Activated naive CD8-positive, alpha-beta T cell treated with anti-CD3 and anti-CD28 coated beads for 36 hours (primary cell): ENCODE results near the gene KCNT2. TPM values are rescaled to one million over a fixed set of nuclear protein-coding genes. Genes with fewer than 3 reads are reported as not detected.

Experiments
- DNase-seq: peaks from one replicate; pipeline ENCODE4 v3.0.0; 2021
- H3K27ac Mint-ChIP-seq: one replicate; pipeline ENCODE4 v1.8.0; 2022; ENCODE audit warnings: mild to moderate bottlenecking, moderate library complexity, mixed read lengths
- H3K27me3 Mint-ChIP-seq: one replicate; pipeline ENCODE4 v1.8.0; 2022; ENCODE audit warnings: mild to moderate bottlenecking, mixed read lengths
- H3K36me3 Mint-ChIP-seq: one replicate; pipeline ENCODE4 v1.8.0; 2021; ENCODE audit warnings: mild to moderate bottlenecking, mixed read lengths
- H3K4me1 Mint-ChIP-seq: one replicate; pipeline ENCODE4 v1.8.0; 2021; ENCODE audit warnings: mixed read lengths
- H3K4me3 Mint-ChIP-seq: one replicate; pipeline ENCODE4 v1.8.0; 2022; ENCODE audit warnings: mild to moderate bottlenecking, moderate library complexity, mixed read lengths
- H3K9me3 Mint-ChIP-seq: one replicate; pipeline ENCODE4 v1.8.0; 2022; ENCODE audit warnings: mixed read lengths
- total RNA-seq, 2 experiments: library from RNA; stranded (reverse); gene quantifications; one replicate each; pipeline ENCODE4 v1.2.3, GENCODE V29; 2021

Gene KCNT2
- total RNA-seq, 2 experiments from 2014 or later: not detected

- DNase-seq: no peak
- Mint-ChIP-seq H3K27ac (no peak overlapping the region), H3K36me3 (no peaks in the 10 kb centered on the region), H3K27me3 (peaks cover 43% of the 10 kb centered on the region), H3K4me1 (peaks cover 3% of the 10 kb centered on the region), H3K9me3 (no peaks in the 10 kb centered on the region), H3K4me3 (no peak overlapping the region)
Measured at GRCh38 chr1:196611873-196612272, 3.6 kb upstream of the KCNT2 start.

- peaks cover 48% of the 10 kb centered on the region for H3K27me3 Mint-ChIP-seq
- no peaks in the 10 kb centered on the region for H3K9me3 Mint-ChIP-seq
- H3K27ac Mint-ChIP-seq: no peak overlapping the region
- no peaks in the 10 kb centered on the region for H3K36me3 Mint-ChIP-seq
- no peak for DNase-seq
- no peak overlapping the region for H3K4me3 Mint-ChIP-seq
- H3K4me1 Mint-ChIP-seq: peaks cover 3% of the 10 kb centered on the region
Measured at GRCh38 chr1:196609370-196609737, 1.1 kb upstream of the KCNT2 start.

- no peaks in the 10 kb centered on the region for H3K9me3 Mint-ChIP-seq
- DNase-seq: no peak
- peaks cover 3% of the 10 kb centered on the region for H3K4me1 Mint-ChIP-seq
- no peak overlapping the region for H3K4me3 Mint-ChIP-seq
- peaks cover 47% of the 10 kb centered on the region for H3K27me3 Mint-ChIP-seq
- no peaks in the 10 kb centered on the region for H3K36me3 Mint-ChIP-seq
- H3K27ac Mint-ChIP-seq: no peak overlapping the region
Measured at GRCh38 chr1:196607981-196608380, 259 bp downstream of the KCNT2 start.

GRCh38 chr1:196603651-196604050 is 4.6 kb downstream of the KCNT2 start:
- Mint-ChIP-seq H3K27ac (no peak overlapping the region), H3K9me3 (no peaks in the 10 kb centered on the region), H3K36me3 (no peaks in the 10 kb centered on the region), H3K4me3 (no peak overlapping the region), H3K27me3 (peaks cover 21% of the 10 kb centered on the region), H3K4me1 (peaks cover 3% of the 10 kb centered on the region)
- no peak for DNase-seq

- H3K4me1 Mint-ChIP-seq: no peaks in the 10 kb centered on the region
- no peak for DNase-seq
- no peaks in the 10 kb centered on the region for H3K27me3 Mint-ChIP-seq
- H3K4me3 Mint-ChIP-seq: no peak overlapping the region
- no peaks in the 10 kb centered on the region for H3K9me3 Mint-ChIP-seq
- H3K27ac Mint-ChIP-seq: no peak overlapping the region
- no peaks in the 10 kb centered on the region for H3K36me3 Mint-ChIP-seq
Measured at GRCh38 chr1:196598942-196599748, 9.1 kb downstream of the KCNT2 start.

GRCh38 chr1:196594700-196595099 is 13.5 kb downstream of the KCNT2 start:
- H3K27me3 Mint-ChIP-seq: no peaks in the 10 kb centered on the region
- no peak overlapping the region for H3K27ac Mint-ChIP-seq
- H3K4me1 Mint-ChIP-seq: no peaks in the 10 kb centered on the region
- H3K9me3 Mint-ChIP-seq: peaks cover 1% of the 10 kb centered on the region
- no peak overlapping the region for H3K4me3 Mint-ChIP-seq
- DNase-seq: no peak
- no peaks in the 10 kb centered on the region for H3K36me3 Mint-ChIP-seq

- Mint-ChIP-seq H3K27me3 (no peaks in the 10 kb centered on the region), H3K9me3 (peaks cover 1% of the 10 kb centered on the region), H3K36me3 (no peaks in the 10 kb centered on the region), H3K4me1 (no peaks in the 10 kb centered on the region), H3K4me3 (no peak overlapping the region), H3K27ac (no peak overlapping the region)
- DNase-seq: no peak
Measured at GRCh38 chr1:196593955-196594354, 14.3 kb downstream of the KCNT2 start.

- no peaks in the 10 kb centered on the region for H3K36me3 Mint-ChIP-seq
- no peak for DNase-seq
- no peak overlapping the region for H3K4me3 Mint-ChIP-seq
- no peaks in the 10 kb centered on the region for H3K27me3 Mint-ChIP-seq
- H3K4me1 Mint-ChIP-seq: no peaks in the 10 kb centered on the region
- peaks cover 1% of the 10 kb centered on the region for H3K9me3 Mint-ChIP-seq
- H3K27ac Mint-ChIP-seq: no peak overlapping the region
Measured at GRCh38 chr1:196590959-196591358, 17.3 kb downstream of the KCNT2 start.

- no peaks in the 10 kb centered on the region for H3K4me1 Mint-ChIP-seq
- no peak overlapping the region for H3K4me3 Mint-ChIP-seq
- H3K27ac Mint-ChIP-seq: no peak overlapping the region
- H3K27me3 Mint-ChIP-seq: no peaks in the 10 kb centered on the region
- no peaks in the 10 kb centered on the region for H3K36me3 Mint-ChIP-seq
- DNase-seq: no peak
- peaks cover 1% of the 10 kb centered on the region for H3K9me3 Mint-ChIP-seq
Measured at GRCh38 chr1:196590012-196590708, 18.1 kb downstream of the KCNT2 start.

GRCh38 chr1:196584696-196585095 is 23.5 kb downstream of the KCNT2 start:
- Mint-ChIP-seq H3K4me1 (no peaks in the 10 kb centered on the region), H3K36me3 (no peaks in the 10 kb centered on the region), H3K4me3 (no peak overlapping the region), H3K27me3 (no peaks in the 10 kb centered on the region), H3K27ac (no peak overlapping the region), H3K9me3 (no peaks in the 10 kb centered on the region)
- no peak for DNase-seq

- peaks cover 2% of the 10 kb centered on the region for H3K9me3 Mint-ChIP-seq
- H3K4me1 Mint-ChIP-seq: no peaks in the 10 kb centered on the region
Measured at GRCh38 chr1:196577386-196577785, 30.9 kb downstream of the KCNT2 start.

GRCh38 chr1:196573226-196573625 is 35.0 kb downstream of the KCNT2 start:
- no peak for DNase-seq
- no peaks in the 10 kb centered on the region for H3K27me3 Mint-ChIP-seq
- no peak overlapping the region for H3K27ac Mint-ChIP-seq
- H3K36me3 Mint-ChIP-seq: no peaks in the 10 kb centered on the region
- no peaks in the 10 kb centered on the region for H3K4me1 Mint-ChIP-seq
- H3K4me3 Mint-ChIP-seq: no peak overlapping the region
- H3K9me3 Mint-ChIP-seq: peaks cover 2% of the 10 kb centered on the region

More at GRCh38 chr1:196577386-196577785, 30.9 kb downstream of the KCNT2 start:
- Mint-ChIP-seq H3K27ac (no peak overlapping the region), H3K4me3 (no peak overlapping the region), H3K27me3 (no peaks in the 10 kb centered on the region), H3K36me3 (no peaks in the 10 kb centered on the region)
- no peak for DNase-seq

GRCh38 chr1:196567238-196567637 is 41.0 kb downstream of the KCNT2 start:
- H3K27me3 Mint-ChIP-seq: no peaks in the 10 kb centered on the region
- H3K9me3 Mint-ChIP-seq: peaks cover 5% of the 10 kb centered on the region

GRCh38 chr1:196563768-196564167 is 44.5 kb downstream of the KCNT2 start:
- DNase-seq: no peak
- Mint-ChIP-seq H3K27ac (no peak overlapping the region), H3K4me1 (no peaks in the 10 kb centered on the region), H3K27me3 (no peaks in the 10 kb centered on the region), H3K4me3 (no peak overlapping the region), H3K36me3 (no peaks in the 10 kb centered on the region), H3K9me3 (peaks cover 8% of the 10 kb centered on the region)

More at GRCh38 chr1:196567238-196567637, 41.0 kb downstream of the KCNT2 start:
- H3K27ac Mint-ChIP-seq: no peak overlapping the region
- H3K4me1 Mint-ChIP-seq: no peaks in the 10 kb centered on the region
- no peak for DNase-seq
- no peak overlapping the region for H3K4me3 Mint-ChIP-seq
- H3K36me3 Mint-ChIP-seq: no peaks in the 10 kb centered on the region

GRCh38 chr1:196559314-196559713 is 48.9 kb downstream of the KCNT2 start:
- no peak overlapping the region for H3K27ac Mint-ChIP-seq
- H3K9me3 Mint-ChIP-seq: peaks cover 4% of the 10 kb centered on the region
- H3K4me3 Mint-ChIP-seq: no peak overlapping the region
- no peaks in the 10 kb centered on the region for H3K27me3 Mint-ChIP-seq
- no peaks in the 10 kb centered on the region for H3K36me3 Mint-ChIP-seq
- no peaks in the 10 kb centered on the region for H3K4me1 Mint-ChIP-seq
- DNase-seq: no peak

GRCh38 chr1:196558411-196558810 is 49.8 kb downstream of the KCNT2 start:
- DNase-seq: no peak
- Mint-ChIP-seq H3K36me3 (no peaks in the 10 kb centered on the region), H3K9me3 (peaks cover 4% of the 10 kb centered on the region), H3K27me3 (no peaks in the 10 kb centered on the region), H3K27ac (no peak overlapping the region), H3K4me3 (no peak overlapping the region), H3K4me1 (no peaks in the 10 kb centered on the region)
